Measurements from ENCODE around the gene PPP2R2D.

The PPP2R2D gene

GRCh38 chr10:131889755-131890154 is 11.1 kb upstream of the PPP2R2D start:
- Histone ChIP-seq H3K18ac (ENCODE audit: low read length) (no peak overlapping the region), H2BK15ac (replicated peaks; ENCODE audit: low read depth) (no peak overlapping the region), H2BK5ac (ENCODE audit: low read length) (no peak overlapping the region), H4K5ac (ENCODE audit: low read length) (no peak overlapping the region), H3K23ac (ENCODE audit: low read length) (no peak overlapping the region), H3K27ac (ENCODE audit: low read depth, low read length) (no peak overlapping the region), H3K4me2 (ENCODE audit: low read length) (no peak overlapping the region), H3K9ac (ENCODE audit: low read length) (no peak overlapping the region), H3K27me3 (ENCODE audit: insufficient read depth, low read length, poor library complexity) (no peaks in the 10 kb centered on the region), H2BK120ac (ENCODE audit: low read depth, low read length) (no peak overlapping the region), H3K79me2 (ENCODE audit: control insufficient read depth, insufficient read depth, low read length) (no peaks in the 10 kb centered on the region), H3K4me1 (ENCODE audit: control insufficient read depth, low read depth, low read length) (no peaks in the 10 kb centered on the region), H4K8ac (ENCODE audit: low read depth, low read length) (no peak overlapping the region), H3K56ac (ENCODE audit: low read length) (no peak overlapping the region), H3K4me3 (ENCODE audit: low read length) (no peak overlapping the region), H3K4ac (ENCODE audit: low read depth, low read length) (no peak overlapping the region), H2AK5ac (ENCODE audit: low read length) (no peak overlapping the region), H3K36me3 (ENCODE audit: control insufficient read depth, insufficient read depth, low read length) (no peaks in the 10 kb centered on the region), H3K79me1 (ENCODE audit: low read length) (no peaks in the 10 kb centered on the region)
- no CpG with 5 or more reads among the region's 9 CpGs for WGBS (ENCODE audit: extremely low coverage, insufficient coverage, low lambda C conversion rate)
- DNase-seq: no peak

DNA sequence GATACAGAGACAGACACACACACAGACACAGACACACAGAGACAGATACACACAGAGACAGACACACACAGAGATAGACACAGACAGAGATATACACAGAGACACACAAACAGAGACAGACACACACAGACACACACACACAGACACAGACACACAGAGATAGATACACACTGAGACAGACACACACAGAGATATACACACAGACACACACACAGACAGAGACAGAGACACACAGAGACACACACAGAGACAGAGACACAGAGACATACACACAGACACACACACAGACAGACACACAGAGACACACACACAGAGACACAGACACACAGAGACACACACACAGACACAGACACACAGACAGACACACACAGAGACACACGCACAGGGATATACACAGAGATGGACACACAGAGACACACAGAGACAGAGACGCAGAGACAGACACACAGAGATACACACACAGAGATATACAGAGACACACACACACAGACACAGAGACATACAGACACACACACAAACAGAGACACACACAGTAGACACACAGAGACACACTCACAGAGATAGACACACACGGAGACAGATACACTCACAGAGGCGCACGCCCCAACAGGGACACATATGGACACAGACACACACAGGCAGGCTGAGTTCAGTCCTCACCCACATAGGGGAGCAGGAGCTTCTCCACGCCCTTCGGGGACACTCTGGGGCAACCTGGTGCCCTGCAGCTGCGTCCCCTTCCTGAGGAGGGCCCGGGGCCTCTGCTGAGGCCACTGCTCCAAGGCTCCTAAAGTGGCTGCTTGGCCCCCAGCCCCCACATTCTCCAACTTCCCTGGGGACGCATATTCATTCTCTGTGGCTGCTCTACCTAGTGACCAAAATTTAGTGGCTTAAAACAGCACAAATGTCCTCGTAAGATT is 10.3 kb upstream of the PPP2R2D start:
- DNase-seq: no peak
- no peak overlapping the region for H3K27ac ChIP-seq (ENCODE audit: low read depth, low read length)
- H3K9ac ChIP-seq (ENCODE audit: low read length): peak overlapping the region; percentile 23
- H2AK5ac ChIP-seq (ENCODE audit: low read length): no peak overlapping the region
- H2BK5ac ChIP-seq (ENCODE audit: low read length): no peak overlapping the region
- H4K5ac ChIP-seq (ENCODE audit: low read length): no peak overlapping the region
- no peaks in the 10 kb centered on the region for H3K79me1 ChIP-seq (ENCODE audit: low read length)
- H3K27me3 ChIP-seq (ENCODE audit: insufficient read depth, low read length, poor library complexity): no peaks in the 10 kb centered on the region
- H3K18ac ChIP-seq (ENCODE audit: low read length): no peak overlapping the region
- no peak overlapping the region for H2BK15ac ChIP-seq (replicated peaks; ENCODE audit: low read depth)
- no peaks in the 10 kb centered on the region for H3K79me2 ChIP-seq (ENCODE audit: control insufficient read depth, insufficient read depth, low read length)
- no peaks in the 10 kb centered on the region for H3K4me1 ChIP-seq (ENCODE audit: control insufficient read depth, low read depth, low read length)
- H3K4me3 ChIP-seq (ENCODE audit: low read length): no peak overlapping the region
- no peak overlapping the region for H3K23ac ChIP-seq (ENCODE audit: low read length)
- peak overlapping the region; percentile 18 for H3K56ac ChIP-seq (ENCODE audit: low read length)
- no peak overlapping the region for H4K8ac ChIP-seq (ENCODE audit: low read depth, low read length)
- H3K4ac ChIP-seq (ENCODE audit: low read depth, low read length): no peak overlapping the region
- no peaks in the 10 kb centered on the region for H3K36me3 ChIP-seq (ENCODE audit: control insufficient read depth, insufficient read depth, low read length)
- H2BK120ac ChIP-seq (ENCODE audit: low read depth, low read length): no peak overlapping the region
- no peak overlapping the region for H3K4me2 ChIP-seq (ENCODE audit: low read length)
- WGBS (ENCODE audit: extremely low coverage, insufficient coverage, low lambda C conversion rate): no CpG with 5 or more reads among the region's 11 CpGs

DNA sequence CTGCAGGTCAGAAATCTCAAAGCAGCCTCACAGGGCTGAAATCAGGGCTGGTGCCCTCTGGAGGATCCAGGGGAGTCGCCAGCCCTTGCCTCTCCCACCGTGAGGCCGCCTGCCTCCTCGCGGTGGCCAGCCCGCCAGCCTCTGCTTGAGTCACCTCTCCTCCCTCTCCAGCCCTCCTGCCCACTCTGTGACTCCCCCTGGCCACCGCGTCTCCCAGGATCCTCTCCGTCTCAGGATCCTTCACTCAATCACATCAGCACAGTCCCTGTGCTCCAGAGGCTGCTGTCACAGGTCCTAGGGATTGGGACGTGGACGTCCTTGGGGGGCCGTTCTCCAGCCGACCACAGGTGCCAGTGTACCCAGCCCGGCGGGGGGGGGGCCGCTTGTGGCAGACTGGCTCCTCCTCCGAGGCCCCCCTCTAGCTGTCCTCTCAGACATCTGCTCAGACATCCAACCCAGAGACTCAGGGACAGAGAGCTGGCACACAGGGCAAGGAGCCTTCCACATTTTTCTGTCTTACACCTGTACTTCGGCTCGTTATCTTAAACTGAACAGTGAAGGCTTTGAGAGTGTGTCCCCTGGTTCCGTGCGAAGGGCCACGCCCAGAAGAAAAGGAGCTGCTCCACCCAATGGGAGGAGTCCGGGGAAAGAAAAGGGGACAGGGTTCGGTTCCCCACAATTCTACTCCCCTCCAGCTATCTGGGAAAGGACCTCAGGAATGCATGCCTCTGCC is 9.4 kb upstream of the PPP2R2D start:
- H4K8ac ChIP-seq (ENCODE audit: low read depth, low read length): no peak overlapping the region
- H3K4ac ChIP-seq (ENCODE audit: low read depth, low read length): no peak overlapping the region
- H2BK5ac ChIP-seq (ENCODE audit: low read length): no peak overlapping the region
- no peak overlapping the region for H3K18ac ChIP-seq (ENCODE audit: low read length)
- no peak overlapping the region for H3K23ac ChIP-seq (ENCODE audit: low read length)
- H3K56ac ChIP-seq (ENCODE audit: low read length): no peak overlapping the region
- no peaks in the 10 kb centered on the region for H3K36me3 ChIP-seq (ENCODE audit: control insufficient read depth, insufficient read depth, low read length)
- H3K27me3 ChIP-seq (ENCODE audit: insufficient read depth, low read length, poor library complexity): no peaks in the 10 kb centered on the region
- H3K79me1 ChIP-seq (ENCODE audit: low read length): no peaks in the 10 kb centered on the region
- H3K27ac ChIP-seq (ENCODE audit: low read depth, low read length): no peak overlapping the region
- H3K79me2 ChIP-seq (ENCODE audit: control insufficient read depth, insufficient read depth, low read length): no peaks in the 10 kb centered on the region
- H4K5ac ChIP-seq (ENCODE audit: low read length): no peak overlapping the region
- H3K4me3 ChIP-seq (ENCODE audit: low read length): no peak overlapping the region
- peak overlapping the region; percentile 18 for H3K4me2 ChIP-seq (ENCODE audit: low read length)
- DNase-seq: peak; percentile 86
- H2BK15ac ChIP-seq (replicated peaks; ENCODE audit: low read depth): no peak overlapping the region
- H3K9ac ChIP-seq (ENCODE audit: low read length): peak overlapping the region; percentile 13
- no peak overlapping the region for H2AK5ac ChIP-seq (ENCODE audit: low read length)
- no peaks in the 10 kb centered on the region for H3K4me1 ChIP-seq (ENCODE audit: control insufficient read depth, low read depth, low read length)
- no peak overlapping the region for H2BK120ac ChIP-seq (ENCODE audit: low read depth, low read length)
- no CpG with 5 or more reads among the region's 24 CpGs for WGBS (ENCODE audit: extremely low coverage, insufficient coverage, low lambda C conversion rate)

GRCh38 chr10:131891929-131892805 is 8.6 kb upstream of the PPP2R2D start:
- no peak overlapping the region for H3K4ac ChIP-seq (ENCODE audit: low read depth, low read length)
- peak overlapping the region; percentile 30 for H3K23ac ChIP-seq (ENCODE audit: low read length)
- WGBS (ENCODE audit: extremely low coverage, insufficient coverage, low lambda C conversion rate): no CpG with 5 or more reads among the region's 28 CpGs
- no peak overlapping the region for H4K8ac ChIP-seq (ENCODE audit: low read depth, low read length)
- no peak overlapping the region for H3K9ac ChIP-seq (ENCODE audit: low read length)
- H3K56ac ChIP-seq (ENCODE audit: low read length): no peak overlapping the region
- H4K5ac ChIP-seq (ENCODE audit: low read length): no peak overlapping the region
- no peak overlapping the region for H3K4me3 ChIP-seq (ENCODE audit: low read length)
- H3K4me2 ChIP-seq (ENCODE audit: low read length): no peak overlapping the region
- no peak overlapping the region for H2AK5ac ChIP-seq (ENCODE audit: low read length)
- no peak overlapping the region for H2BK120ac ChIP-seq (ENCODE audit: low read depth, low read length)
- no peak for DNase-seq
- H3K18ac ChIP-seq (ENCODE audit: low read length): no peak overlapping the region
- H3K27ac ChIP-seq (ENCODE audit: low read depth, low read length): no peak overlapping the region
- H2BK5ac ChIP-seq (ENCODE audit: low read length): no peak overlapping the region
- no peaks in the 10 kb centered on the region for H3K4me1 ChIP-seq (ENCODE audit: control insufficient read depth, low read depth, low read length)
- H2BK15ac ChIP-seq (replicated peaks; ENCODE audit: low read depth): no peak overlapping the region
- no peaks in the 10 kb centered on the region for H3K79me1 ChIP-seq (ENCODE audit: low read length)
- H3K27me3 ChIP-seq (ENCODE audit: insufficient read depth, low read length, poor library complexity): no peaks in the 10 kb centered on the region
- no peaks in the 10 kb centered on the region for H3K79me2 ChIP-seq (ENCODE audit: control insufficient read depth, insufficient read depth, low read length)
- H3K36me3 ChIP-seq (ENCODE audit: control insufficient read depth, insufficient read depth, low read length): no peaks in the 10 kb centered on the region

DNA sequence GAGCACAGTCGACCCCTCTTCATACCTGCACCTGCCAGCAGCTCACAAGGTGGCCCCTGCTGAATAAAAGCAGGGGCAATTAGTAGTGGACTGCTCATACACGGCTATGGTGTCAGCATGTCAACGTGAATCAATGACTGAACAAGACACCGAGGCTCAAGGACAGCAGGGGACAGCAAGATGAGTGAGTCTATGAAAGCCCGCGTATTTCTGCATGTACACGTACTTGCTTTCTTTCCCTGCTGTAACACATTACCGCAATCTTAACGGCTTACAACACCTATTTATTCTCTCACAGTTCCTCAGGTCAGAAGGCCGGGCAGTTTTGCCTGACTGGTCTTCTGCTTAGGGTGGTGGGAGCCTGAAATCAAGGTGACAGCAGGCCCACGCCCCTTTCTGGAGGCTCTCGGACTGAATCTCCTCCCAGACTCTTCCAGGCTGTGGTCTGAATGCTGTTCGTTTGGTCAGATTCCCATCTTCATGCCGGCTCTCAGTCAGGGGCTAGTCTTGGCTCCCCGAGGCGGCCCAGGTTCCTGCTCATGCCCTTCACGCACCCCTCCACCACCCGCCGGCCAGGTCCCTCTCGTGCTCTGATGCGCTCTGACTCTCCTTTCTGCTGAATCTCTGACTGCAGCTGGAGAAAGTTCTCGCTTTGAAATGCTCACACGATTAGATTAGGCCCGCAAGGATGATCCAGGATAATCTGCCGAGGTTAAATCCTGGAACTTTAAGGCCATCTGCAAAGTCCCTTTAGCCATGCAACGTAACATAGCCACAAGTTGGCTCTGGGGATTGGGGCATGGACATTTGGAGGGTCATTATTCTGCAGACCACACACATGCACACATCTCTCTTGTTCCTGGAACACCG is 7.8 kb upstream of the PPP2R2D start:
- Histone ChIP-seq H3K27ac (ENCODE audit: low read depth, low read length) (no peak overlapping the region), H4K5ac (ENCODE audit: low read length) (no peak overlapping the region), H2AK5ac (ENCODE audit: low read length) (no peak overlapping the region), H3K18ac (ENCODE audit: low read length) (no peak overlapping the region), H3K79me2 (ENCODE audit: control insufficient read depth, insufficient read depth, low read length) (no peaks in the 10 kb centered on the region), H3K4me2 (ENCODE audit: low read length) (no peak overlapping the region), H4K8ac (ENCODE audit: low read depth, low read length) (no peak overlapping the region), H3K56ac (ENCODE audit: low read length) (no peak overlapping the region), H3K23ac (ENCODE audit: low read length) (no peak overlapping the region), H3K36me3 (ENCODE audit: control insufficient read depth, insufficient read depth, low read length) (no peaks in the 10 kb centered on the region), H3K4me1 (ENCODE audit: control insufficient read depth, low read depth, low read length) (no peaks in the 10 kb centered on the region), H2BK120ac (ENCODE audit: low read depth, low read length) (no peak overlapping the region), H3K4me3 (ENCODE audit: low read length) (no peak overlapping the region), H3K27me3 (ENCODE audit: insufficient read depth, low read length, poor library complexity) (no peaks in the 10 kb centered on the region), H2BK5ac (ENCODE audit: low read length) (no peak overlapping the region), H3K79me1 (ENCODE audit: low read length) (no peaks in the 10 kb centered on the region), H3K4ac (ENCODE audit: low read depth, low read length) (no peak overlapping the region), H3K9ac (ENCODE audit: low read length) (no peak overlapping the region), H2BK15ac (replicated peaks; ENCODE audit: low read depth) (no peak overlapping the region)
- WGBS (ENCODE audit: extremely low coverage, insufficient coverage, low lambda C conversion rate): no CpG with 5 or more reads among the region's 27 CpGs
- no peak for DNase-seq

All from mesendoderm (in vitro differentiated cells).